ENCODE measurements around the gene PGBD1. TPM values are rescaled to one million over a fixed set of nuclear protein-coding genes. Genes with fewer than 3 reads are reported as not detected.

The PGBD1 gene
- total and polyA plus RNA-seq, 2 donors (not counting 3 experiments of a cell fraction or from before 2014, with no cell fraction given) = 4.2 to 9.6 TPM

DNA sequence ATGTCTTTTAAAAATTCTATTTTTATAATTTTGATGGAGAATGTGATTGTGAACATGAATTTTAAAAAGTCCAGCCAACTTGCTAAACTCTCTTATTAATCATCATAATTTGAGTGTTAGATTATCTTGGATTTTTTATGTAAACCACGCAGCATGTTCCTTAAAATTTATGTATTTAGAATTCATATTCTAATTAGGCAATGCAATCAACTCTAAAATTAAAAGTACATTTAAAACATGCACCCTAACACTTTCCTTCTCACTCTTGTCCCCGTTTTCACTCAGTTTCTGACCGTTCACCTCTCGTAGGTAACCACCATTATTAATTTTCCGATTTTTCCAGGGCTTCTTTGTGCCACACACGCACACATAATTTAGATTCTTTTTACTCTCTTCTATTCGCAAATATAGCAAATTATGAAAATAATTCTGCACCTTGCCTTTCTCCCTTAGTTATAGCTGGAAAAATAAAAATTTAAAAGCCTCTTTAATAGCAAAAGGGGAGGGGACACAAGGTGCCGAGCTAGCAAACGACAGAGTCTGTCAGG, 68.0 kb downstream of the PGBD1 start:
- peak; percentile 73 for FAIRE-seq
- CTCF ChIA-PET = interaction anchor here (0.9 to 1.0 kb wide), 2 partner anchors 34 to 208 kb away, joined by 4 to 5 read pairs; partner anchors contain the start of gene ZKSCAN8

DNA sequence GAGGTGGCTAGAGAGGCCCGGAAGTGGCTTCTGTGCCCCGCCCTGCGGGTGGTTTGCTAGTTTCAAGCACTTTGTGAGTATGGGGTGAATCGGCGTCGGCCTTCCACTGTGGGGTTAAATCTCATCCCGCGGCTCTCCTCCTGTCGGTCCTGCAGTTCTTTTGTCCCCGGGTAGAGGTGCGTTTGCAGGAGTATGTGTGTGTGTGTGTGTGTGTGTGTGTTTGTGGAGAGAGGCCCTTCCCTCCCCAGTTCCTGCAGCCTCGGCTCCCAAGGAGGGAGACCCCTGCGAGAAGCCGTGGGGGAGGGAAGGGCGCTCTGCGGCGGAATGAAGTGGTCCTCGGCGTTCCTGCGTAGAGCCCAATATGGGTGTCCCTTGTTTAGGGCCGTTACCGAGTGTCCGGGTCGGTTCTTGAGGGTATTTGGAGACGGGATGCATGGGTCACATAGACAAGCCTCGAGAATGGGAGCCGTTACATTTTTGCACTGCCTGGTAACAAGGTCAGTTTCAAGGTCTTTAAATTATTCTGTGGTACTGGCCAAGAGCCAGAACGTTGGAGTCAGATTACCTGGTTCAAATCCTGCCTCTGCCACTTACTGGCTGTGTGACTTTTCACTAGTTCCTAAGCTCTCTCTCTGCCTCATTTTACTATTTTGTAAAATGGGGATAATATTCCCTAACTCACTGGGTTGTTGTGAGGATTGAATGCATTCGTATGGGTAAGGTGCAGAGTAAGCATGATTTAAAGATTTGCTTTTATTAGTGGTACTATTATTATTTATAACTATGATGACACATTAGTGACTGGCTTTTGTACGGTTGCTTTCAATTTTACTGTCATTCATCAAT, 68.7 kb downstream of the PGBD1 start, which contains the start of gene ZKSCAN3:
TSS of gene ZKSCAN3 (plus strand) at position 56 of the 846 bp plus-strand sequence. CDS start 9,640 bp downstream, outside the sequence.
- no peaks in the 10 kb centered on the region for H3K27me3 ChIP-seq (ENCODE audit: control insufficient read depth in 2 of 2, insufficient read depth in 2 of 2, low read length in 2 of 2)
- TF ChIP-seq EZH2 (IDR thresholded peaks at IDR 0.05; ENCODE audit: borderline replicate concordance, low read depth, low read length, severe bottlenecking) (no peak), POLR2AphosphoS5 (IDR thresholded peaks at IDR 0.05; ENCODE audit: insufficient read depth, low read depth, low read length) (peak; percentile 76), FOS (IDR thresholded peaks at IDR 0.05; ENCODE audit: borderline replicate concordance, insufficient read depth, low read length) (no peak), POLR2A (IDR thresholded peaks at IDR 0.05; ENCODE audit: low read depth, low read length) (peak; percentile 85), MYC (IDR thresholded peaks at IDR 0.05; ENCODE audit: low read depth, low read length) (no peak), JUN (IDR thresholded peaks at IDR 0.05; ENCODE audit: borderline replicate concordance, insufficient read depth, insufficient read length, low read depth) (no peak), GATA2 (IDR thresholded peaks at IDR 0.05; ENCODE audit: insufficient read depth, insufficient read length, low read depth, low read length) (no peak)
- TF ChIP-seq, protein P1, sequence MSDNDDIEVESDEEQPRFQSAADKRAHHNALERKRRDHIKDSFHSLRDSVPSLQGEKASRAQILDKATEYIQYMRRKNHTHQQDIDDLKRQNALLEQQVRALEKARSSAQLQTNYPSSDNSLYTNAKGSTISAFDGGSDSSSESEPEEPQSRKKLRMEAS (IDR thresholded peaks at IDR 0.05; ENCODE audit: insufficient read depth, insufficient read length) = no peak
- TF ChIP-seq, protein P2, sequence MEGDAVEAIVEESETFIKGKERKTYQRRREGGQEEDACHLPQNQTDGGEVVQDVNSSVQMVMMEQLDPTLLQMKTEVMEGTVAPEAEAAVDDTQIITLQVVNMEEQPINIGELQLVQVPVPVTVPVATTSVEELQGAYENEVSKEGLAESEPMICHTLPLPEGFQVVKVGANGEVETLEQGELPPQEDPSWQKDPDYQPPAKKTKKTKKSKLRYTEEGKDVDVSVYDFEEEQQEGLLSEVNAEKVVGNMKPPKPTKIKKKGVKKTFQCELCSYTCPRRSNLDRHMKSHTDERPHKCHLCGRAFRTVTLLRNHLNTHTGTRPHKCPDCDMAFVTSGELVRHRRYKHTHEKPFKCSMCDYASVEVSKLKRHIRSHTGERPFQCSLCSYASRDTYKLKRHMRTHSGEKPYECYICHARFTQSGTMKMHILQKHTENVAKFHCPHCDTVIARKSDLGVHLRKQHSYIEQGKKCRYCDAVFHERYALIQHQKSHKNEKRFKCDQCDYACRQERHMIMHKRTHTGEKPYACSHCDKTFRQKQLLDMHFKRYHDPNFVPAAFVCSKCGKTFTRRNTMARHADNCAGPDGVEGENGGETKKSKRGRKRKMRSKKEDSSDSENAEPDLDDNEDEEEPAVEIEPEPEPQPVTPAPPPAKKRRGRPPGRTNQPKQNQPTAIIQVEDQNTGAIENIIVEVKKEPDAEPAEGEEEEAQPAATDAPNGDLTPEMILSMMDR (IDR thresholded peaks at IDR 0.05; ENCODE audit: extremely low read depth in 1 of 2, insufficient read depth in 1 of 2, low read depth in 1 of 2, low read length in 2 of 2) = no peak
- peaks cover 24% of the 10 kb centered on the region for H3K4me1 ChIP-seq (ENCODE audit: control insufficient read depth, extremely low read depth, insufficient read depth, low read length)
- H4K20me1 ChIP-seq (replicated peaks; ENCODE audit: control insufficient read depth, extremely low read depth, insufficient read depth, low read length) = no peaks in the 10 kb centered on the region
- peak within 1 kb of the TSS; percentile 80 to 89 (median 86) for H3K4me3 ChIP-seq (replicated peaks in 1 of 3; ENCODE audit: insufficient read depth in 1 of 3, low read depth in 1 of 3, low read length in 3 of 3)
- CTCF ChIA-PET = interaction anchor here (0.9 to 1.0 kb wide), 2 partner anchors 33 to 208 kb away, joined by 4 to 5 read pairs; partner anchors contain the start of gene ZKSCAN8
- peak within 1 kb of the TSS; percentile 60 for H3K27ac ChIP-seq (ENCODE audit: insufficient read depth, low read depth, low read length)
- FAIRE-seq (no peak), DNase-seq (ENCODE audit: low read depth, low spot score) (peak; percentile 76)
- no peaks in the 10 kb centered on the region for H3K9me1 ChIP-seq (replicated peaks; ENCODE audit: control insufficient read depth, extremely low read depth, insufficient read depth, low read length)
- dilution Hi-C loops (cut with MboI; ENCODE audit: extremely low pct_ligation_motif_present, low sequenced_read_pairs) (no loop called here), intact Hi-C loops (cut with micrococcal nuclease) (loop anchor here (1.0 to 2.0 kb wide), 3 partner anchors 14 to 83 kb away; partner anchors contain the start of genes PGBD1, ZSCAN26 and ZSCAN31)
- peak within 1 kb of the TSS; percentile 79 for H3K9ac ChIP-seq (replicated peaks; ENCODE audit: extremely low read depth, insufficient read depth, low read length)
- POLR2A ChIA-PET = no interaction called here
- peak within 1 kb of the TSS; percentile 96 for H2AFZ ChIP-seq (ENCODE audit: low read depth, low read length)
- BruUV-seq (replicated peaks) = TSS peak; percentile 59
- H3K9me3 ChIP-seq (replicated peaks; ENCODE audit: control insufficient read depth, insufficient read depth, low read length) = no peaks in the 10 kb centered on the region
- H3K79me2 ChIP-seq (ENCODE audit: control insufficient read depth, insufficient read depth, low read length) = peaks cover 27% of the 10 kb centered on the region
- no peaks in the 10 kb centered on the region for H3K36me3 ChIP-seq (ENCODE audit: control insufficient read depth in 2 of 2, extremely low read depth in 1 of 2, insufficient read depth in 2 of 2, low read length in 2 of 2)
- peak within 1 kb of the TSS; percentile 99 for H3K4me2 ChIP-seq (ENCODE audit: insufficient read depth, low read length)

More for the DNA sequence above, 68.0 kb downstream of the PGBD1 start:
- no peak for DNase-seq (ENCODE audit: low read depth, low spot score)
- peak overlapping the region; percentile 99 for H3K4me2 ChIP-seq (ENCODE audit: insufficient read depth, low read length)
- TF ChIP-seq GATA2 (IDR thresholded peaks at IDR 0.05; ENCODE audit: insufficient read depth, insufficient read length, low read depth, low read length) = no peak
- dilution Hi-C loops (cut with MboI; ENCODE audit: extremely low pct_ligation_motif_present, low sequenced_read_pairs) = no loop called here
- H3K79me2 ChIP-seq (ENCODE audit: control insufficient read depth, insufficient read depth, low read length) = peaks cover 24% of the 10 kb centered on the region
- no peaks in the 10 kb centered on the region for H3K36me3 ChIP-seq (ENCODE audit: control insufficient read depth in 2 of 2, extremely low read depth in 1 of 2, insufficient read depth in 2 of 2, low read length in 2 of 2)
- H3K9me1 ChIP-seq (replicated peaks; ENCODE audit: control insufficient read depth, extremely low read depth, insufficient read depth, low read length) = no peaks in the 10 kb centered on the region
- intact Hi-C loops (cut with micrococcal nuclease) = loop anchor here (1.0 to 2.0 kb wide), 3 partner anchors 13 to 83 kb away; partner anchors contain the start of genes PGBD1, ZSCAN26 and ZSCAN31
- POLR2A ChIA-PET = no interaction called here
- no peaks in the 10 kb centered on the region for H4K20me1 ChIP-seq (replicated peaks; ENCODE audit: control insufficient read depth, extremely low read depth, insufficient read depth, low read length)
- BruUV-seq (replicated peaks) = no TSS peak
- H3K27me3 ChIP-seq (ENCODE audit: control insufficient read depth in 2 of 2, insufficient read depth in 2 of 2, low read length in 2 of 2) = no peaks in the 10 kb centered on the region
- H3K9me3 ChIP-seq (replicated peaks; ENCODE audit: control insufficient read depth, insufficient read depth, low read length) = no peaks in the 10 kb centered on the region
- peak overlapping the region; percentile 80 to 89 (median 86) for H3K4me3 ChIP-seq (replicated peaks in 1 of 3; ENCODE audit: insufficient read depth in 1 of 3, low read depth in 1 of 3, low read length in 3 of 3)
- peak overlapping the region; percentile 60 for H3K27ac ChIP-seq (ENCODE audit: insufficient read depth, low read depth, low read length)
- H3K9ac ChIP-seq (replicated peaks; ENCODE audit: extremely low read depth, insufficient read depth, low read length) = peak overlapping the region; percentile 79
- peak overlapping the region; percentile 96 for H2AFZ ChIP-seq (ENCODE audit: low read depth, low read length)
- peaks cover 17% of the 10 kb centered on the region for H3K4me1 ChIP-seq (ENCODE audit: control insufficient read depth, extremely low read depth, insufficient read depth, low read length)
